GM18909 (cell line): ENCODE results near the gene GNB4.

Experiments
- ATAC-seq: cut with Tn5 transposase; IDR thresholded peaks from one replicate; pipeline ENCODE4 v1.9.1; 2021; ENCODE audit warnings: mild to moderate bottlenecking; ENCODE audit not compliant: unreplicated experiment, poor library complexity

GNB4 gene

GRCh38 chr3:179438841-179439240 is 12.4 kb downstream of the GNB4 start:
- ATAC-seq = peak; percentile 83

GRCh38 chr3:179436517-179436916 is 14.8 kb downstream of the GNB4 start:
- no peak for ATAC-seq

- no peak for ATAC-seq
These were observed 18.8 kb downstream of the GNB4 start for GRCh38 chr3:179432451-179432850.

- peak; percentile 64 for ATAC-seq
These were observed 19.2 kb downstream of the GNB4 start for GRCh38 chr3:179432021-179432420.

GRCh38 chr3:179430277-179430870 is 20.9 kb downstream of the GNB4 start:
- ATAC-seq = no peak

- ATAC-seq = no peak
These were observed 22.3 kb downstream of the GNB4 start for GRCh38 chr3:179428876-179429548.

- no peak for ATAC-seq
These were observed 26.2 kb downstream of the GNB4 start for GRCh38 chr3:179425075-179425474.

- ATAC-seq = no peak
These were observed 29.8 kb downstream of the GNB4 start for GRCh38 chr3:179421500-179421899.

GRCh38 chr3:179418610-179419009 is 32.7 kb downstream of the GNB4 start:
- no peak for ATAC-seq

GRCh38 chr3:179416681-179417080 is 34.6 kb downstream of the GNB4 start:
- ATAC-seq = no peak

- no peak for ATAC-seq
These were observed 35.9 kb downstream of the GNB4 start for GRCh38 chr3:179415377-179415776.

GRCh38 chr3:179414804-179415203 is 36.5 kb downstream of the GNB4 start:
- ATAC-seq = no peak

GRCh38 chr3:179410999-179411398 is 40.3 kb downstream of the GNB4 start:
- ATAC-seq = peak; percentile 61

- ATAC-seq = no peak
These were observed 40.9 kb downstream of the GNB4 start for GRCh38 chr3:179410331-179410730.

GRCh38 chr3:179404307-179404706 is 47.0 kb downstream of the GNB4 start:
- no peak for ATAC-seq

GRCh38 chr3:179402963-179403362 is 48.3 kb downstream of the GNB4 start:
- ATAC-seq = no peak

GRCh38 chr3:179401561-179401960 is 49.7 kb downstream of the GNB4 start:
- no peak for ATAC-seq

- no peak for ATAC-seq
These were observed 52.6 kb downstream of the GNB4 start for GRCh38 chr3:179398574-179399231.

- ATAC-seq = no peak
These were observed 59.4 kb downstream of the GNB4 start for GRCh38 chr3:179391906-179392305.

- no peak for ATAC-seq
These were observed 74.8 kb downstream of the GNB4 start for GRCh38 chr3:179376474-179376873.

- ATAC-seq = no peak
These were observed 75.9 kb downstream of the GNB4 start for GRCh38 chr3:179375091-179375999.
